DOHH2 (cell line): ENCODE results near the gene KLHL33.

Experiments used
- CTCF ChIP-seq: fragments of 200-600 bp; sonication (generic); IDR thresholded peaks from one replicate; pipeline ENCODE4 v1.5.1; 2014; ENCODE audit warnings: antibody characterized with exemption, mild to moderate bottlenecking, low read depth, low read length; ENCODE audit not compliant: poor library complexity, severe bottlenecking
- EZH2phosphoT487 ChIP-seq: fragments of 200-600 bp; sonication (generic); IDR thresholded peaks from 2 replicates; pipeline ENCODE4 v1.6.1; 2017; ENCODE audit warnings: borderline replicate concordance, mild to moderate bottlenecking, antibody characterized with exemption, low read length, moderate library complexity, mixed read lengths

GRCh38 chr14:20428010-20428365 lies 8.0 kb downstream of the KLHL33 start:
- TF ChIP-seq CTCF (no peak), EZH2phosphoT487 (no peak)
